Erythroblast (primary cell): ENCODE data around the gene SMOC1.

Source experiments
- GATA1 ChIP-seq: IDR thresholded peaks from 2 replicates; pipeline ENCODE4 v1.6.1; 2011; ENCODE audit warnings: low read depth, mild to moderate bottlenecking, control low read depth, low read length, moderate library complexity
- POLR2A ChIP-seq: IDR thresholded peaks from 2 replicates; pipeline ENCODE4 v1.6.1; 2011; ENCODE audit warnings: mild to moderate bottlenecking, low read length

DNA sequence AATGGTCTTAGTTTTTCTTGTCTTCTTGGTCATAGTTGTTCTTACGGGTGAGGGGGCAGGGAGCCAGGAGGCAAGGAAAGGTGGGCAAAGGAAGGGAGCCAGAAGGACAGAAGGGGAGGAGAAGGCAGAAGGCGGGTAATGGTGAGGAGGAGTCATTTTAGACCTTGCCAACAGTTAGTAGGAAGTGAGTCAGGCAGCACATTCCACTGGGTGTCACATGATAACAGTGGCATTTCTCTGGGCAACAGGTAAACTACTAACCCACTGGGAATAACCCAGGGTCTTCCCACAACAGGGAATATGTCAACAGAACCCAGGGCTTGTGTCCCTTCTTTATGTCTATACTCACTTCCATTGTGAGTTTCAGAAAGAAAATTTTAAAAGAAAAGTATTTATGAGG lies 181.9 kb downstream of the SMOC1 start:
- TF ChIP-seq POLR2A (no peak), GATA1 (no peak)
